H1 (cell line): ENCODE data around the gene TRAIP. TPM values are rescaled to one million over a fixed set of nuclear protein-coding genes. Genes with fewer than 3 reads are reported as not detected.

ENCODE experiments used
- CTCF ChIA-PET: fragments of 300-600 bp; sonication (Branson Sonifier 250); formaldehyde crosslinking; loops from one replicate; lab custom pipeline; 2021; ENCODE audit not compliant: partially characterized antibody; lab: Charles Lee
- POLR2A ChIA-PET: fragments of 300-600 bp; sonication (Branson Sonifier 250); formaldehyde crosslinking; loops from one replicate; lab custom pipeline; 2021; ENCODE audit warnings: inconsistent platforms; ENCODE audit not compliant: partially characterized antibody; lab: Charles Lee
- DNase-seq, 2 experiments: peaks; one replicate each; pipeline versions ENCODE4 v3.0.0 to v3.0.0-alpha.2; 2010 to 2022; ENCODE audit warnings: low spot score in 2 of 2, low read depth in 1 of 2, mixed read lengths in 1 of 2
- FAIRE-seq: peaks from 2 replicates; lab custom pipeline; 2011; peaks lifted over from hg19 to GRCh38; lab: Jason Lieb, UNC
- H2AFZ ChIP-seq: 2 replicates; pipeline ENCODE4 v1.8.1; 2012; ENCODE audit warnings: low read length, inconsistent platforms
- H2AK5ac ChIP-seq: 2 replicates; pipeline ENCODE4 v1.6.1; 2013; ENCODE audit warnings: low read depth, low read length
- H2BK120ac ChIP-seq: replicated peaks from 2 replicates; pipeline ENCODE3; 2013; ENCODE audit warnings: low read depth, low read length, inconsistent platforms
- H2BK12ac ChIP-seq: 2 replicates; pipeline ENCODE4 v1.6.1; 2013; ENCODE audit warnings: low read depth, low read length
- H2BK15ac ChIP-seq: 2 replicates; pipeline ENCODE4 v1.6.1; 2013; ENCODE audit warnings: low read length
- H2BK20ac ChIP-seq: 2 replicates; pipeline ENCODE4 v1.6.1; 2013; ENCODE audit warnings: low read length
- H2BK5ac ChIP-seq: 2 replicates; pipeline ENCODE4 v1.6.1; 2013; ENCODE audit warnings: low read depth, low read length
- H3K14ac ChIP-seq: 2 replicates; pipeline ENCODE4 v1.6.1; 2013; ENCODE audit warnings: inconsistent platforms; ENCODE audit not compliant: insufficient read length
- H3K18ac ChIP-seq: 2 replicates; pipeline ENCODE4 v1.6.1; 2013; ENCODE audit warnings: low read length; ENCODE audit errors: extremely low read depth
- H3K23ac ChIP-seq: 2 replicates; pipeline ENCODE4 v1.6.1; 2013; ENCODE audit warnings: inconsistent platforms; ENCODE audit not compliant: insufficient read length
- H3K23me2 ChIP-seq: 2 replicates; pipeline ENCODE4 v1.6.1; 2013; ENCODE audit warnings: low read depth, low read length
- H3K27ac ChIP-seq: 2 replicates; pipeline ENCODE4 v1.6.1; 2011; ENCODE audit warnings: low read depth, low read length, inconsistent platforms
- H3K27me3 ChIP-seq, 4 experiments: replicated peaks in 1 of 4; 1 replicate in 1 of 4; 2 replicates in 3 of 4; pipeline versions ENCODE4 v1.6.1 to v1.8.1; 2011 to 2013; ENCODE audit warnings: low read length in 3 of 4, mild to moderate bottlenecking in 3 of 4, inconsistent platforms in 2 of 4, mixed read lengths in 2 of 4, moderate library complexity in 1 of 4; ENCODE audit not compliant: control insufficient read depth in 3 of 4, insufficient read depth in 3 of 4; ENCODE audit errors: extremely low read depth in 1 of 4
- H3K36me3 ChIP-seq, 4 experiments: 2 replicates each; pipeline versions ENCODE4 v1.6.1 to v1.8.1; 2011 to 2013; ENCODE audit warnings: mild to moderate bottlenecking in 4 of 4, low read length in 3 of 4, moderate library complexity in 2 of 4, control low read depth in 1 of 4, inconsistent platforms in 1 of 4; ENCODE audit not compliant: insufficient read depth in 4 of 4, control insufficient read depth in 2 of 4
- H3K4ac ChIP-seq: replicated peaks from 2 replicates; pipeline ENCODE3; 2013; ENCODE audit warnings: low read length, low read depth, mixed read lengths, inconsistent platforms; ENCODE audit not compliant: insufficient read length
- H3K4me1 ChIP-seq, 4 experiments: replicated peaks in 1 of 4; 1 replicate in 1 of 4; 2 replicates in 3 of 4; pipeline versions ENCODE4 v1.6.1 to v1.8.1; 2011 to 2013; ENCODE audit warnings: low read length in 3 of 4, inconsistent platforms in 2 of 4, mixed read lengths in 1 of 4; ENCODE audit not compliant: insufficient read depth in 4 of 4, control insufficient read depth in 3 of 4
- H3K4me2 ChIP-seq, 2 experiments: 2 replicates each; pipeline versions ENCODE4 v1.6.1 to v1.8.1; 2011 to 2013; ENCODE audit warnings: low read depth in 2 of 2, low read length in 2 of 2, control low read depth in 1 of 2, inconsistent platforms in 1 of 2, mild to moderate bottlenecking in 1 of 2; ENCODE audit not compliant: insufficient read depth in 1 of 2
- H3K4me3 ChIP-seq, 4 experiments: fragments of 200-600, 300-600 bp in 1 of 4; sonication (generic), shearing (Covaris generic), sonication (Bioruptor Twin) in 1 of 4; 2 replicates each; pipeline versions ENCODE4 v1.5.1 to v1.8.1; 2011 to 2016; ENCODE audit warnings: low read length in 4 of 4, low read depth in 3 of 4, control low read depth in 2 of 4, inconsistent platforms in 2 of 4, mild to moderate bottlenecking in 2 of 4, mixed read lengths in 1 of 4, moderate library complexity in 1 of 4; ENCODE audit not compliant: insufficient read depth in 2 of 4; ENCODE audit errors: extremely low read depth in 1 of 4
- H3K56ac ChIP-seq: replicated peaks from 2 replicates; pipeline ENCODE3; 2013; ENCODE audit warnings: low read depth, mild to moderate bottlenecking, mixed read lengths, low read length, inconsistent platforms; ENCODE audit not compliant: insufficient read length
- H3K79me1 ChIP-seq: 2 replicates; pipeline ENCODE4 v1.6.1; 2013; ENCODE audit warnings: low read depth, low read length, control low read depth
- H3K79me2 ChIP-seq, 2 experiments: 2 replicates each; pipeline versions ENCODE4 v1.6.1 to v1.8.1; 2012 to 2013; ENCODE audit warnings: low read length in 2 of 2, mild to moderate bottlenecking in 2 of 2, inconsistent platforms in 1 of 2; ENCODE audit not compliant: insufficient read depth in 2 of 2, control insufficient read depth in 1 of 2
- H3K9ac ChIP-seq, 4 experiments: replicated peaks in 1 of 4; 1 replicate in 1 of 4; 2 replicates in 3 of 4; pipeline versions ENCODE4 v1.6.1 to v1.8.1; 2011 to 2013; ENCODE audit warnings: low read depth in 3 of 4, low read length in 3 of 4, control low read depth in 2 of 4, mild to moderate bottlenecking in 2 of 4, moderate library complexity in 2 of 4, inconsistent platforms in 1 of 4; ENCODE audit errors: extremely low read depth in 1 of 4
- H3K9me3 ChIP-seq, 2 experiments: 2 replicates each; pipeline versions ENCODE4 v1.6.1 to v1.8.1; 2012 to 2013; ENCODE audit warnings: mild to moderate bottlenecking in 2 of 2, moderate library complexity in 2 of 2, control low read depth in 1 of 2, inconsistent platforms in 1 of 2, low read depth in 1 of 2, low read length in 1 of 2, mixed read lengths in 1 of 2; ENCODE audit not compliant: insufficient read depth in 2 of 2
- H4K20me1 ChIP-seq, 2 experiments: replicated peaks in 1 of 2; 2 replicates each; pipeline versions ENCODE3 to v1.8.1; 2011 to 2013; ENCODE audit warnings: inconsistent platforms in 2 of 2, low read length in 2 of 2, mild to moderate bottlenecking in 1 of 2; ENCODE audit not compliant: insufficient read depth in 2 of 2, control insufficient read depth in 1 of 2
- H4K5ac ChIP-seq: 2 replicates; pipeline ENCODE4 v1.6.1; 2013; ENCODE audit warnings: low read length, low read depth, mixed read lengths, inconsistent platforms; ENCODE audit not compliant: insufficient read length
- H4K8ac ChIP-seq: 2 replicates; pipeline ENCODE4 v1.8.0; 2013; ENCODE audit warnings: mild to moderate bottlenecking, moderate library complexity, low read length, inconsistent platforms; ENCODE audit not compliant: insufficient read depth; ENCODE audit errors: extremely low read depth
- H4K91ac ChIP-seq: replicated peaks from 2 replicates; pipeline ENCODE3; 2013; ENCODE audit warnings: low read length, mixed read lengths, inconsistent platforms; ENCODE audit not compliant: insufficient read length
- BACH1 ChIP-seq: IDR thresholded peaks from 2 replicates; pipeline ENCODE4 v1.6.1; 2012; ENCODE audit warnings: low read length, improper control_type of control experiment
- NRF1 ChIP-seq: IDR thresholded peaks from 2 replicates; pipeline ENCODE4 v1.6.1; 2011; ENCODE audit warnings: mild to moderate bottlenecking, low read depth, low read length, improper control_type of control experiment
- PHF8 ChIP-seq: fragments of 200-600 bp; sonication (generic); conservative IDR thresholded peaks from 2 replicates; pipeline ENCODE4 v1.7.1; 2012; ENCODE audit warnings: low read depth, mild to moderate bottlenecking, inconsistent platforms, low read length, moderate library complexity
- polyA plus RNA-seq, 7 experiments: library from polyadenylated mRNA; depleted of rRNA in 3 of 7; stranded (reverse) in 5 of 7; unstranded in 2 of 7; fragments of >200 nt in 5 of 7; fragments of 200-250 nt in 2 of 7; gene quantifications; 1 replicate in 5 of 7; 2 replicates in 1 of 7; 4 replicates in 1 of 7; pipeline versions ENCODE4 v1.2.1 to v1.2.3, GENCODE V29; 2011 to 2013; ENCODE audit warnings: missing spikeins in 2 of 7, mixed read lengths in 2 of 7
- total RNA-seq: library from RNA; stranded (reverse); fragmentation: NEBNext Ultra II Directional; extraction: Animal tissue kit (Norgen Biotek cat#: 25700); gene quantifications from 2 replicates; pipeline ENCODE4 v1.2.1, GENCODE V29; 2021

TRAIP gene
- total and polyA plus RNA-seq, 2 of the 8 experiments (the other 6 are each of a cell fraction or from before 2014, with no cell fraction given) = 27.7 to 28.1 TPM

DNA sequence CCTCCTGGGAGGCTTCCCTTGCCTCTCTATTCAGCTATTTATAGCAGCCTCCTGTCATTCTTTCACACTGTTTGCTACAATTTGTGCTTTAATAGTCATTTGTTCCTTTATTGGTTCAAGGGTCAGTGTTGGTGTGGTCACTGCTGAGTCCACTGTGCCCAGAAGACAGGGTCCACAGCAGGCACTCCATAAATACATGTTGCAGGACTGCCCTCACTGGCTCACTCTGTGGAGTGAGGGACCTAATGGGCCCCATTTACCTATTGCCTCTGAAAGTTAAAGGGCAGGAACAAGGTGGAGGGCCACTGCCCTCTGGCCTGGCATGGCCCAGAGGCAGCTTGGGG lies 30.5 kb upstream of the TRAIP start:
- no peaks in the 10 kb centered on the region for H3K27me3 ChIP-seq
- peak overlapping the region; percentile 25 for H3K56ac ChIP-seq
- H2BK20ac ChIP-seq = no peak overlapping the region
- no peak overlapping the region for H2BK15ac ChIP-seq
- H2BK12ac ChIP-seq = no peak overlapping the region
- H2BK120ac ChIP-seq = no peak overlapping the region
- no peak overlapping the region for H4K8ac ChIP-seq
- no peak overlapping the region for H3K23ac ChIP-seq
- no peak overlapping the region for H3K18ac ChIP-seq
- H4K91ac ChIP-seq = no peak overlapping the region
- no peaks in the 10 kb centered on the region for H3K23me2 ChIP-seq
- POLR2A ChIA-PET = interaction anchor here (4.1 to 16.1 kb wide), 2 partner anchors 14 to 19 kb away, joined by 16 to 149 read pairs; partner anchors contain the start of gene CAMKV
- H3K4me2 ChIP-seq = no peak overlapping the region
- no peak overlapping the region for H3K27ac ChIP-seq
- H3K4me1 ChIP-seq = peaks cover 0 to 7% (median 2%) of the 10 kb centered on the region in 4 experiments; a peak in 5 of 7 replicates
- H3K9me3 ChIP-seq = no peaks in the 10 kb centered on the region
- FAIRE-seq (no peak), DNase-seq (no peak)
- no peaks in the 10 kb centered on the region for H3K79me2 ChIP-seq
- no peak overlapping the region for H2BK5ac ChIP-seq
- H2AFZ ChIP-seq = no peak overlapping the region
- no peaks in the 10 kb centered on the region for H3K79me1 ChIP-seq
- CTCF ChIA-PET = interaction anchor here (0.7 to 1.0 kb wide), 3 partner anchors 12 to 46 kb away, joined by 3 read pairs; no protein-coding TSS in a partner anchor
- H3K4ac ChIP-seq = no peak overlapping the region
- no peak overlapping the region for H4K5ac ChIP-seq
- H3K14ac ChIP-seq = no peak overlapping the region
- H3K9ac ChIP-seq = no peak overlapping the region
- H3K4me3 ChIP-seq = no peak overlapping the region
- H4K20me1 ChIP-seq = no peaks in the 10 kb centered on the region
- H2AK5ac ChIP-seq = no peak overlapping the region
- TF ChIP-seq BACH1 (no peak), NRF1 (no peak), PHF8 (no peak)
- no peaks in the 10 kb centered on the region for H3K36me3 ChIP-seq
